HG03097 (cell line): ENCODE results near the gene FNDC3B.

ENCODE experiments used
- ATAC-seq: cut with Tn5 transposase; IDR thresholded peaks from one replicate; pipeline ENCODE4 v1.9.1; 2021; ENCODE audit not compliant: unreplicated experiment, low FRiP score

FNDC3B gene

DNA sequence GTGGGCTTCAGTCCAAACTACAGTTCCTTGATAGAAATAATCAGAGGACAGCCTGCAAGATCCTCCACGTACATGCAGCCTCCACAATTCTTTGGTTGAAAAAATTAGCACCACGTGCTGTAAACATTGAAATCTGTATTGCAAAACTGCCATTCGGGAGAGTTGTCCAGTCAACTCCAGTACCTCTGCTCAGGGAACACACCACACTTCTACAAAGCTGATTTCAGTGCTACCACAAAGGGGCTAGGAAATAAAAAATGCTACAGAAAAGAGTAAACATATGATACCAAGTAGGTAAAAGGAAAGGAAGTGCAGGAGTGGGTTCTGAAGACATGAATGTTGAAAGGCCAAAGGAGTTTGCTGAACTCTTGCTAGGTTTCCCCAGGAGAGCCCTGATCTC is 368.5 kb downstream of the FNDC3B start:
- ATAC-seq, result no peak

- ATAC-seq, result no peak
Measured at GRCh38 chr3:172410702-172411477, 371.5 kb downstream of the FNDC3B start.

DNA sequence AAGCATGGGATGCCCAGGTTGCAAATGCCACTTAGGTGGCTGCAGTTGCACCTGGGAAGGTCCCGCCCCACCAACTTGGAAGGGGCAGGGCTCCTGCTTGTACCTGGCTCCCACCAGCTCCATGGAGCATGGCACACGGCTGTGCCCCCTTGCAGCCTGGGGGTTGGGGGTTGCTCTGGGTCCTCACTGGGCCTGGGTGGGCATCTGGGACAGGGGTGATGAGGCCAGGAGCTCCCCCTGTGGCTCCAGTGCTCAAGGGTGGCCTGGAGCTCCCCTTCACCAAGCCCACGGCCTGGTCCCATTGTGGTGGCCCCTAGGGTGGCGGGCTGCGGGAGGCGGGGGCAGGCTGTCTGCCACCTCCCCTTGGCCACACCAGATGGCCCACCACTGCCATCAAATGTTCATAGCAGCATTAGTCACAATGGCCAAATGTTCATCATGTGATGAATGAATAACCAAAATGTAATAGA is 372.1 kb downstream of the FNDC3B start:
- no peak for ATAC-seq

- ATAC-seq, result no peak
Measured at GRCh38 chr3:172415323-172415722, 375.9 kb downstream of the FNDC3B start.

DNA sequence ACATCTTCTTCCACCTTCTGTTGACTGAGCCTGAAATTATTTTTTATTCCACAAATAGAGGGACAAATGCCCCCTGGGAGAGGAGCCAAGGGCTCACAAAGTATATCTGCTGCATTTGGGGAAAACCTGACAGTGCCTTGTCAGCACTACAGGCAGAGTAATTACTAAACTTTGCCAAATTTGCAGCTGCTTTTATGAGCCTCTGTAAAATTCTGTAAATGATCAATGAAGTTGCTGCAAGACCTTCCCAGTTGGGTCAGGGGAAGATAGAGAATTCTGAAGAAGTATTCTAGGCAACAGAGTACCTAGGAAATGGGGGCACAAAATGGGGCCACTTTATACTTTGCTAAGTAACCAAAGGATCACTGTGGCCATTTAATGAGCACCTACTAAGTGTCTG is 398.3 kb downstream of the FNDC3B start:
- ATAC-seq, result no peak

GRCh38 chr3:172438186-172438585 is 398.8 kb downstream of the FNDC3B start:
- no peak for ATAC-seq

- no peak for ATAC-seq
Measured at GRCh38 chr3:172441581-172441980, 402.2 kb downstream of the FNDC3B start.

DNA sequence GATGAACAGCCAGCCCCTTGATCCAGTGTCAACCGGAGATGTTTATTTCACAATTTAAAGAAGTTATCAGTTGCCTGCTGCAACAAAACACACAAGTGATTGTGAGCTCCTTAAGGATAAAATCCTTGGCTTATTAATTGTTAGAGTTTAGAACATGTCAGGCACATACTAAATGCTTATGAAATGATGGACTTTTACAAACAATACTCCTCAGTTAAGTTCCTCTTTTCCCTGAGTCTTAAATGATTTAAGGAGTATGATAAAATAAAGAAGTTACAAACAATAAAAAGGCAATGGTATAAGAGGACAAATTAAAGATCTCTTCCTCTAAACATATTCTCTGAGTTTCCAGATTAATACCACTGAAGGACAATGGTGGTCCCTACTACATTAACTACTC is 403.2 kb downstream of the FNDC3B start:
- ATAC-seq, result no peak

GRCh38 chr3:172444821-172445220 is 405.4 kb downstream of the FNDC3B start:
- ATAC-seq, result no peak

- no peak for ATAC-seq
Measured at GRCh38 chr3:172446198-172446597, 406.8 kb downstream of the FNDC3B start.

- no peak for ATAC-seq
Measured at GRCh38 chr3:172447611-172448579, 408.5 kb downstream of the FNDC3B start, which contains the start of gene GHSR. GHSR (minus strand) TSS chr3:172448456; CDS start chr3:172448413, 43 bp downstream.

GRCh38 chr3:172448661-172449465 is 409.5 kb downstream of the FNDC3B start:
- ATAC-seq, result no peak

DNA sequence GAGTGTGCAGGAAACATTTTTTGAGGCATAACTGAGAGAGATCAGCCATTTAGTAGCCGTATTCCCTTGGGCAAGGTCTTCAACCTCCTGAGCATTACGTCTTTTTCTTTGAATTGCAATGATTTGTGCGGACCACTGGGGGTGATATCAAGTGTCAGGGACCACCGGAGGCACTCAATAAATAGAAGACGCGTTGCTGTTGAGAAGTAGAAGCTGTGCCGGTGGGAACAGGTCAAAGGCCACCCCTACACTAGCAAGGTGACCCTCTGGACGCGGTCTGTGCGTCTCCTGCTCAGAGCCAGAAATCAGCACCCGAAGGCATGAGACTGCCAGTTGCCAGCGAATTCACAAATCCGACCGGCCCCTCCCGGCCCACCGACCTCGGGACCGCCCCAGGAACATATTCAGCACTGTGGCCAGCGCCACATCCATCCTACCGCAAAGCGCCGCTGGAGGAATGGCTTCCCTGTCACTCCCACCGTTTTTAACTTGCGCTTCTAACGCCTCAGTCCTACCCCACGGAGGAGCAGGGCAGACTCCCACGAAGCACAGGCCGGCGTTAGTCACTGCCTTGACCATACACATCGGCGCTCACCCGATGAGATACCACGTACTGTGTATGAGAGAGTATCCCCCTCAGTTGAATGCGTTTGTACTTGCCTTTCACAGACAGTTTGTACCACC is 410.2 kb downstream of the FNDC3B start:
- ATAC-seq, result no peak
